HepG2 (cell line): ENCODE results near the gene TMEM81. TPM values are rescaled to one million over a fixed set of nuclear protein-coding genes. Genes with fewer than 3 reads are reported as not detected.

Source experiments
- ARID5B ChIP-seq: IDR thresholded peaks from 2 replicates; pipeline ENCODE4 v1.4.0; 2020; ENCODE audit warnings: mild to moderate bottlenecking, missing genetic modification reagents
- CEBPG ChIP-seq: IDR thresholded peaks from 2 replicates; pipeline ENCODE4 v1.6.1; 2016
- ERF ChIP-seq: IDR thresholded peaks from 2 replicates; pipeline ENCODE4 v1.6.1; 2018; ENCODE audit warnings: missing biosample characterization, missing genetic modification reagents
- JUN ChIP-seq: sonication (generic); formaldehyde crosslinking; IDR thresholded peaks from 2 replicates; pipeline ENCODE4 v1.4.0; 2020; ENCODE audit warnings: mild to moderate bottlenecking, missing genetic modification reagents
- KDM3A ChIP-seq: IDR thresholded peaks from 2 replicates; pipeline ENCODE4 v1.6.1; 2018; ENCODE audit warnings: low read depth, missing compliant biosample characterization
- KDM5A ChIP-seq: fragments of 200-600 bp; sonication (generic); IDR thresholded peaks from 2 replicates; pipeline ENCODE4 v1.7.0; 2018; ENCODE audit warnings: antibody characterized with exemption, mild to moderate bottlenecking, low read length, borderline replicate concordance
- KLF16 ChIP-seq, 2 experiments: sonication (generic) in 1 of 2; formaldehyde crosslinking in 1 of 2; IDR thresholded peaks; 2 replicates each; pipeline versions ENCODE4 v1.6.1 to v1.8.0; 2016 to 2023; ENCODE audit warnings: missing genetic modification reagents in 2 of 2, missing compliant biosample characterization in 1 of 2
- MTF1 ChIP-seq: sonication (generic); formaldehyde crosslinking; IDR thresholded peaks from 2 replicates; pipeline ENCODE4 v1.5.0; 2020; ENCODE audit warnings: missing genetic modification reagents
- NCOA1 ChIP-seq: sonication (generic); formaldehyde crosslinking; IDR thresholded peaks from 2 replicates; pipeline ENCODE4 v1.9.0; 2021; ENCODE audit warnings: missing genetic modification reagents
- NONO ChIP-seq, 2 experiments: fragments of 450-650 bp in 1 of 2; sonication (generic) in 1 of 2; formaldehyde crosslinking in 1 of 2; IDR thresholded peaks in 1 of 2; conservative IDR thresholded peaks in 1 of 2; 2 replicates each; pipeline versions ENCODE4 v1.6.1 to v1.8.0; 2017 to 2022; ENCODE audit warnings: mild to moderate bottlenecking in 1 of 2, missing genetic modification reagents in 1 of 2, moderate library complexity in 1 of 2
- PBX2 ChIP-seq: IDR thresholded peaks from 2 replicates; pipeline ENCODE4 v1.6.1; 2016; ENCODE audit warnings: control low read depth
- POGK ChIP-seq: sonication (generic); formaldehyde crosslinking; conservative IDR thresholded peaks from 2 replicates; pipeline ENCODE4 v1.8.0; 2022; ENCODE audit warnings: mild to moderate bottlenecking, moderate library complexity, missing genetic modification reagents
- RAD51 ChIP-seq: fragments of 450-650 bp; IDR thresholded peaks from 2 replicates; pipeline ENCODE4 v1.6.1; 2016; ENCODE audit warnings: borderline replicate concordance
- RELA ChIP-seq: sonication (generic); formaldehyde crosslinking; IDR thresholded peaks from 2 replicates; pipeline ENCODE4 v1.4.0; 2020; ENCODE audit warnings: missing genetic modification reagents
- RXRA ChIP-seq: sonication (generic); formaldehyde crosslinking; IDR thresholded peaks from 2 replicates; pipeline ENCODE4 v1.5.1; 2020; ENCODE audit warnings: missing genetic modification reagents
- SKI ChIP-seq: fragments of 450-650 bp; IDR thresholded peaks from one replicate; pipeline ENCODE4 v1.6.1; 2018; ENCODE audit warnings: mild to moderate bottlenecking; ENCODE audit not compliant: partially characterized antibody
- SMAD3 ChIP-seq: sonication (generic); formaldehyde crosslinking; IDR thresholded peaks from 2 replicates; pipeline ENCODE4 v1.4.0; 2020; ENCODE audit warnings: missing genetic modification reagents
- TEAD3 ChIP-seq: optimal IDR thresholded peaks from 2 replicates; pipeline ENCODE3; 2016; ENCODE audit warnings: borderline replicate concordance
- THRA ChIP-seq: sonication (generic); formaldehyde crosslinking; IDR thresholded peaks from 2 replicates; pipeline ENCODE4 v1.4.0; 2020; ENCODE audit warnings: missing genetic modification reagents, borderline replicate concordance
- ZEB1 ChIP-seq: IDR thresholded peaks from 2 replicates; pipeline ENCODE4 v1.6.1; 2012; ENCODE audit warnings: mild to moderate bottlenecking, low read depth, inconsistent platforms; ENCODE audit not compliant: insufficient replicate concordance
- ZFP82 ChIP-seq: sonication (generic); formaldehyde crosslinking; IDR thresholded peaks from 2 replicates; pipeline ENCODE4 v1.5.1; 2020; ENCODE audit warnings: mild to moderate bottlenecking, missing genetic modification reagents, borderline replicate concordance
- ZNF530 ChIP-seq: sonication (generic); formaldehyde crosslinking; IDR thresholded peaks from 2 replicates; pipeline ENCODE4 v1.5.0; 2020; ENCODE audit warnings: low read depth, mild to moderate bottlenecking, missing genetic modification reagents
- ZNF792 ChIP-seq: IDR thresholded peaks from 2 replicates; pipeline ENCODE4 v1.6.1; 2016
- polyA plus RNA-seq, 8 experiments: library from polyadenylated mRNA; depleted of rRNA in 3 of 8; stranded (reverse) in 7 of 8; unstranded in 1 of 8; fragments of >200 nt; fragmentation: Illumina TruSeq in 4 of 8; extraction: Trizol in 4 of 8; gene quantifications; 2 replicates each; pipeline versions ENCODE4 v1.2.1 to v1.2.3, GENCODE V29; 2011 to 2016; ENCODE audit warnings: low read depth in 4 of 8, missing spikeins in 1 of 8, mixed read lengths in 1 of 8; ENCODE audit not compliant: insufficient read depth in 1 of 8
- total RNA-seq, 5 experiments: library from RNA; depleted of rRNA; stranded (reverse); fragments of >200 nt; fragmentation: Illumina TruSeq; extraction: Trizol; gene quantifications; 2 replicates each; pipeline ENCODE4 v1.2.3, GENCODE V29; 2016; ENCODE audit warnings: low read depth in 1 of 5

The TMEM81 gene
- total and polyA plus RNA-seq, 2 of the 13 experiments (the other 11 are each of a cell fraction or from before 2014, with no cell fraction given) = 1.1 TPM

GRCh38 chr1:205121660-205122488 is 37.6 kb upstream of the TMEM81 start, which contains the start of gene RBBP5 (continued):
- peak; percentile 76; the same call in 1 of the 2 replicates for TF ChIP-seq POGK
- TF ChIP-seq RELA (CRISPR knock-in tag) = no peak
- no peak for TF ChIP-seq RAD51
- TF ChIP-seq PBX2 (CRISPR knock-in tag) = no peak
- TF ChIP-seq CEBPG (CRISPR knock-in tag) = peak; percentile 73
- TF ChIP-seq MTF1 (CRISPR knock-in tag) = no peak
- no peak for TF ChIP-seq ZNF530
- TF ChIP-seq TEAD3 (CRISPR knock-in tag) = peak; percentile 91
- peak; percentile 95 for TF ChIP-seq ZNF792
- TF ChIP-seq SKI = peak; percentile 45
- TF ChIP-seq NCOA1 = peak; percentile 71
- TF ChIP-seq THRA = peak; percentile 85
- TF ChIP-seq KLF16 (CRISPR knock-in tag; IDR thresholded peaks at IDR 0.05) = peak in 1 of 2 experiments; percentile 94; a peak in 1 of 4 replicates
- TF ChIP-seq RXRA (CRISPR knock-in tag) = peak; percentile 77; the same call in 1 of the 2 replicates
- TF ChIP-seq ZEB1 = peak; percentile 74
- peak; percentile 88 for TF ChIP-seq ARID5B (CRISPR knock-in tag)
- TF ChIP-seq JUN = peak; percentile 84
- peak; percentile 86 for TF ChIP-seq ERF (CRISPR knock-in tag)
- TF ChIP-seq KDM5A = peak; percentile 99
- no peak for TF ChIP-seq NONO (IDR thresholded peaks at IDR 0.05)
- peak; percentile 95 for TF ChIP-seq NONO (CRISPR knock-in tag; conservative IDR thresholded peaks at IDR 0.05)
- TF ChIP-seq KDM3A (CRISPR knock-in tag) = peak; percentile 59; the same call in 1 of the 2 replicates
- TF ChIP-seq SMAD3 = peak; percentile 90
- TF ChIP-seq ZFP82 (CRISPR knock-in tag) = peak; percentile 91; the same call in 1 of the 2 replicates
